ENCODE measurements around the gene CNTNAP2. TPM values are rescaled to one million over a fixed set of nuclear protein-coding genes. Genes with fewer than 3 reads are reported as not detected.
"Not testable (repeated sequence)": the region's sequence is repeated elsewhere in the genome, so short reads cannot be mapped to it uniquely, and the experiment has no call there.

CNTNAP2 gene
- polyA plus RNA-seq, 5 donors: 30.4 to 44.2 (median 39.8) TPM

GRCh38 chr7:147639751-147640150, 1523.2 kb downstream of the CNTNAP2 start:
- DNase-seq: no peak

- DNase-seq: no peak
Observed at GRCh38 chr7:147640821-147641220, 1524.2 kb downstream of the CNTNAP2 start.

- DNase-seq: no peak
Observed at GRCh38 chr7:147646568-147646967, 1530.0 kb downstream of the CNTNAP2 start.

- DNase-seq: no peak
Observed at GRCh38 chr7:147650991-147651390, 1534.4 kb downstream of the CNTNAP2 start.

- no peak for DNase-seq
Observed at GRCh38 chr7:147651601-147652000, 1535.0 kb downstream of the CNTNAP2 start.

GRCh38 chr7:147653456-147653855, 1536.9 kb downstream of the CNTNAP2 start:
- no peak for DNase-seq

- DNase-seq: no peak
Observed at GRCh38 chr7:147658392-147658967, 1541.9 kb downstream of the CNTNAP2 start.

- DNase-seq: peak; percentile 56 to 63
Observed at GRCh38 chr7:147659036-147659995, 1542.7 kb downstream of the CNTNAP2 start.

- no peak for DNase-seq
Observed at GRCh38 chr7:147664541-147664940, 1547.9 kb downstream of the CNTNAP2 start.

GRCh38 chr7:147670759-147671158, 1554.2 kb downstream of the CNTNAP2 start:
- DNase-seq: no peak

- no peak for DNase-seq
Observed at GRCh38 chr7:147674705-147675104, 1558.1 kb downstream of the CNTNAP2 start.

GRCh38 chr7:147678943-147679342, 1562.3 kb downstream of the CNTNAP2 start:
- DNase-seq: no peak

GRCh38 chr7:147681530-147681929, 1564.9 kb downstream of the CNTNAP2 start:
- DNase-seq: no peak

GRCh38 chr7:147700702-147701101, 1584.1 kb downstream of the CNTNAP2 start:
- no peak for DNase-seq

GRCh38 chr7:147707926-147708325, 1591.3 kb downstream of the CNTNAP2 start:
- DNase-seq: no peak

GRCh38 chr7:147708871-147709270, 1592.3 kb downstream of the CNTNAP2 start:
- no peak for DNase-seq

GRCh38 chr7:147711447-147711846, 1594.8 kb downstream of the CNTNAP2 start:
- no peak for DNase-seq

GRCh38 chr7:147721962-147722830, 1605.6 kb downstream of the CNTNAP2 start:
- peak in 1 of 2 donors; percentile 14 for DNase-seq

- DNase-seq: peak in 1 of 2 donors; percentile 32
Observed at GRCh38 chr7:147723536-147723935, 1606.9 kb downstream of the CNTNAP2 start.

GRCh38 chr7:147731311-147731710, 1614.7 kb downstream of the CNTNAP2 start:
- DNase-seq: peak in 1 of 2 donors; percentile 40

GRCh38 chr7:147737559-147738214, 1621.1 kb downstream of the CNTNAP2 start:
- not testable (repeated sequence) for DNase-seq

Measured in right lung (tissue), 5 donors.